ENCODE results near the gene HBE1. TPM values are rescaled to one million over a fixed set of nuclear protein-coding genes. Genes with fewer than 3 reads are reported as not detected.

The HBE1 gene
- total RNA-seq, 2 donors from 2014 or later, result not detected

DNA sequence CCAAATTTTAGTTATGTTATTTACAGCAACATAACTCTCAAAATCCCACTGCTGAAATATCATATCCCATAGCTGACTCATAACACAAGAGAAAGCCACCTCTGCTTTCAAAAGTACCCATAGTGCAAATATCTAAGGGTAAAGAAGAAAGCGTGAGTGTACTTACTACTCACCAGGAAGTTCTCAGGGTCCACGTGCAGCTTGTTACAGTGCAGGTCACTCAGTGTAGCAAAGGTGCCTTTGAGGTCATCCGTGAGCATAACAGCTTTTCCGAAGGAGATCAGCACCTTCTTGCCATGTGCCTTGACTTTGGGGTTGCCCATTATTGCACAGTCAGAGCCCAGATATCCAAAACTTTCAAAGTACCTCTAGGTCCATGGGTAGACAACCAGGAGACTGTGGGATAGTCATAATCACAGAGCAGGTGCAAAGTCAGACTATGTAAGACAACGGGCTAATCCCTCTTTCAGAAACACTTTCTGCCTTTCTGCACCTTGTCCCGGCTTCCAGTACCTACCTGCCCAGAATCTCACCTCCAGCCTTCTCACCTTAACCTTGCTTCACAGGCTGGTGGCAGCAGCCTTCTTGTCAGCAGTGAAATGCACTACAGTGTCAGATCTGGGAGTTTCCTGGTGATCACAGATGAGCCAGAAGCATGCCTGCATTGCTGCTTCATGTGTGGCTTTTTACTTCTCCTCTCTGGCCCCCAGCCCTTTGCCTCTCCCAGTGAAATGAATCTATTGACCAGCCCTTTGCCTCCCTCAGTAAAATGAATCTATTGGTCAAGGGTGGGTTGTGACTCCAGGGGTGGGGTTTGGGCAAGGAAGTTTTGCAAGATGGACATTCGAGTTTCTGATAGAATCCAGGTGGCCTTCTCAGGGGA lies 26.6 kb downstream of the HBE1 start:
- Histone ChIP-seq H3K9me3 (no peaks in the 10 kb centered on the region), H3K27me3 (no peaks in the 10 kb centered on the region), H3K4me3 (no peak overlapping the region), H3K36me3 (replicated peaks in 1 of 2; ENCODE audit: insufficient read depth in 1 of 2, low read depth in 2 of 2) (no peaks in the 10 kb centered on the region), H3K27ac (no peak overlapping the region), H3K4me1 (no peaks in the 10 kb centered on the region)
- ATAC-seq (no peak), DNase-seq (no peak)
- 55 to 61% methylated on average over 7 of the region's 7 CpGs for WGBS, 2 donors
- intact Hi-C loops (cut with DNase I), result no loop called here
- TF ChIP-seq, protein P1, sequence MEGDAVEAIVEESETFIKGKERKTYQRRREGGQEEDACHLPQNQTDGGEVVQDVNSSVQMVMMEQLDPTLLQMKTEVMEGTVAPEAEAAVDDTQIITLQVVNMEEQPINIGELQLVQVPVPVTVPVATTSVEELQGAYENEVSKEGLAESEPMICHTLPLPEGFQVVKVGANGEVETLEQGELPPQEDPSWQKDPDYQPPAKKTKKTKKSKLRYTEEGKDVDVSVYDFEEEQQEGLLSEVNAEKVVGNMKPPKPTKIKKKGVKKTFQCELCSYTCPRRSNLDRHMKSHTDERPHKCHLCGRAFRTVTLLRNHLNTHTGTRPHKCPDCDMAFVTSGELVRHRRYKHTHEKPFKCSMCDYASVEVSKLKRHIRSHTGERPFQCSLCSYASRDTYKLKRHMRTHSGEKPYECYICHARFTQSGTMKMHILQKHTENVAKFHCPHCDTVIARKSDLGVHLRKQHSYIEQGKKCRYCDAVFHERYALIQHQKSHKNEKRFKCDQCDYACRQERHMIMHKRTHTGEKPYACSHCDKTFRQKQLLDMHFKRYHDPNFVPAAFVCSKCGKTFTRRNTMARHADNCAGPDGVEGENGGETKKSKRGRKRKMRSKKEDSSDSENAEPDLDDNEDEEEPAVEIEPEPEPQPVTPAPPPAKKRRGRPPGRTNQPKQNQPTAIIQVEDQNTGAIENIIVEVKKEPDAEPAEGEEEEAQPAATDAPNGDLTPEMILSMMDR (IDR thresholded peaks at IDR 0.05), result no peak
- TF ChIP-seq POLR2A (IDR thresholded peaks at IDR 0.05), result no peak

DNA sequence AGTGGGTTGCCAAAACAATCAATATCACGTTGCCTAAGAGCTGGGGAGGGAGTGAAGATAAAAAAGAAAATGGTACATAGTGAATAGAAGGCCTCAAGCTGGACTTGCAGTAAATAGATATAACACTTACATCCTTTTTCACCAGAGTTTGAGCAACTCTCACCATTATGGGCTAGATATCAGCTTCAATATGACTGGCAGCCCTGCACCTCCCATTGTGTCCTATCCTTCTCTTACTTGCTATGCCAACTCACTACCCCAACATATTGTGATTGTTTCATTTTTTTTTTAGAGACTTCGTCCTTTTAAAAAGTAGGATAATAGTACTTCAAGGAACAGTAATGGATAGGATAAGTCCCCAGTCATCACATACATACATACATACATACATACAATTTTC lies 27.5 kb downstream of the HBE1 start:
- H3K4me3 ChIP-seq, result no peak overlapping the region
- 39 to 40% methylated on average over 2 of the region's 2 CpGs for WGBS, 2 donors
- no peaks in the 10 kb centered on the region for H3K27me3 ChIP-seq
- intact Hi-C loops (cut with DNase I), result no loop called here
- DNase-seq, result no peak
- H3K36me3 ChIP-seq (replicated peaks in 1 of 2; ENCODE audit: insufficient read depth in 1 of 2, low read depth in 2 of 2), result no peaks in the 10 kb centered on the region
- H3K9me3 ChIP-seq, result no peaks in the 10 kb centered on the region
- TF ChIP-seq, protein P1 (IDR thresholded peaks at IDR 0.05), result no peak
- no peak for TF ChIP-seq POLR2A (IDR thresholded peaks at IDR 0.05)
- no peaks in the 10 kb centered on the region for H3K4me1 ChIP-seq
- no peak overlapping the region for H3K27ac ChIP-seq
- ATAC-seq, result no peak

DNA sequence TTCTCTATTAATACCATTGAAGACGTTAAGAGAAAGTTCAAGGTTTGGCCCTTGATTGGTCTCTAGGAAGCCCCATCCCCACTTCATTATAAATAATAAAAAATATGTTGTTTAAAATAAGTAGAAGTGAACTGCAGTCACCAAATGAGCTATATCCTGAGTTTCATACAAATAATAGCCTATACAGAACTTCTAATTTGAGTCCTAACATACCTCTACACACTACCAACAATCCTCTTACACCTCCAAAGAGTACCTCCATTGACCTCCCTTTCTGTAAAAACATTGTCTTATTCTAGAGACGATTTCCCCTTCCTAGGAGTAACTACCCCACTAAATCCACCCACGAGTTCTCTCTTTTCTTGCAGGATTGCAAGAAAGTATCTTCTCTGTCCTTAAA lies 28.3 kb downstream of the HBE1 start:
- Histone ChIP-seq H3K4me1 (no peaks in the 10 kb centered on the region), H3K4me3 (no peak overlapping the region), H3K9me3 (no peaks in the 10 kb centered on the region), H3K27ac (no peak overlapping the region), H3K27me3 (no peaks in the 10 kb centered on the region), H3K36me3 (replicated peaks in 1 of 2; ENCODE audit: insufficient read depth in 1 of 2, low read depth in 2 of 2) (no peaks in the 10 kb centered on the region)
- intact Hi-C loops (cut with DNase I), result no loop called here
- 42 to 47% methylated on average over 3 of the region's 3 CpGs for WGBS, 2 donors
- no peak for ATAC-seq
- no peak for TF ChIP-seq POLR2A (IDR thresholded peaks at IDR 0.05)
- TF ChIP-seq, protein P1 (IDR thresholded peaks at IDR 0.05), result no peak
- DNase-seq, result no peak

DNA sequence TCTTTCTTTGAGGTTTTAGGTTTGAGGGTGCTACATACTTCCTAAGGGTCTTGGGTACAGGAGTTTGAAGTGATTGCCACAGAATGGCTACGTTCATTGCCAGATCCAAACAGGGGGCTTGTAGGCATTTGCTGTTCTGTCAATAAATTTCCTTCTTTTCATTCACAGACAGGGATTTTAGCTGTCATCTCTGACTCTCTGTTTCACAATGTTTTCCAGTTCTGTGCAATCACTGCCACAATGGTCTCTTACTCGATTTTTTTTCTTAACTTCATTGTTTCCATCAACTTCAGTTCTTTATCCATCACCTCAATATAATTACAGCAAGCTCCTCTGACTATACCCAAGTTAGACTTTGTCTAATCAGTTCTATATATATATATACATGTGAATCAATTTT lies 29.3 kb downstream of the HBE1 start:
- 33 to 39% methylated on average over 2 of the region's 2 CpGs for WGBS, 2 donors
- Histone ChIP-seq H3K9me3 (no peaks in the 10 kb centered on the region), H3K36me3 (replicated peaks in 1 of 2; ENCODE audit: insufficient read depth in 1 of 2, low read depth in 2 of 2) (no peaks in the 10 kb centered on the region), H3K27ac (no peak overlapping the region), H3K27me3 (no peaks in the 10 kb centered on the region), H3K4me1 (no peaks in the 10 kb centered on the region), H3K4me3 (no peak overlapping the region)
- ATAC-seq (no peak), DNase-seq (no peak)
- TF ChIP-seq POLR2A (IDR thresholded peaks at IDR 0.05), result no peak
- TF ChIP-seq, protein P1 (IDR thresholded peaks at IDR 0.05), result no peak
- intact Hi-C loops (cut with DNase I), result no loop called here

DNA sequence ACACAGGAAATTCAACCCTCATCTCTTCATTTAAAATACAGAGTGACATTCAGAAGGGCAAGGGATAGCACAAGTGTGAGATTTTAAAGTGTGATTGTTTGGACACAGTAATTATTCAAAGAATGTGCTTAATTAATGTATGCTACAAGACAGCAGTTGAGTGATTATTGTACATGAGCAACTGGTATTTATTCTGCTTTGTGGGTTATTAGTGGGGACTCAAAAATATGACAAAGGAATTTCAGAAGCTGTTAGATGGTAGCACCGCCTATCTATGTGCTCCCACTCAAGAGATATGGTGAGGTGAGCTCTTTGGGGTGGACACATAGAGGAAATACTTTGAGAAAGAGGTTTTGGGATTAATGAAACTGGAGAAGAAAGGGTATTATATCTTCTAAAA lies 29.7 kb downstream of the HBE1 start:
- ATAC-seq (no peak), DNase-seq (no peak)
- Histone ChIP-seq H3K27me3 (no peaks in the 10 kb centered on the region), H3K4me3 (no peak overlapping the region), H3K27ac (no peak overlapping the region), H3K4me1 (no peaks in the 10 kb centered on the region), H3K9me3 (no peaks in the 10 kb centered on the region), H3K36me3 (replicated peaks in 1 of 2; ENCODE audit: insufficient read depth in 1 of 2, low read depth in 2 of 2) (no peaks in the 10 kb centered on the region)
- intact Hi-C loops (cut with DNase I), result no loop called here
- TF ChIP-seq POLR2A (IDR thresholded peaks at IDR 0.05), result no peak
- WGBS, 2 donors, result 76 to 88% methylated on average over 1 of the region's 1 CpG

Data from body of pancreas (tissue), 4 donors.